ENCODE results near the gene ARHGAP24. TPM values are rescaled to one million over a fixed set of nuclear protein-coding genes. Genes with fewer than 3 reads are reported as not detected.

ARHGAP24 gene
- total and polyA plus RNA-seq, 4 donors: 1.8 to 15.2 (median 3.3) TPM

- H3K27me3 ChIP-seq (ENCODE audit: control insufficient read depth in 4 of 4, insufficient read depth in 4 of 4, low read length in 3 of 4): peaks cover 0 to 2% (median 0%) of the 10 kb centered on the region in 4 donors
- DNase-seq (ENCODE audit: low spot score): no peak
- H3K36me3 ChIP-seq (ENCODE audit: control insufficient read depth in 4 of 4, insufficient read depth in 3 of 4, low read depth in 1 of 4, low read length in 3 of 4): no peaks in the 10 kb centered on the region
- TF ChIP-seq TAF1 (conservative IDR thresholded peaks at IDR 0.05) (no peak), RAD21 (IDR thresholded peaks at IDR 0.05) (no peak), FOXA2 (IDR thresholded peaks at IDR 0.05) (no peak), NR2F2 (IDR thresholded peaks at IDR 0.05) (no peak), EGR1 (IDR thresholded peaks at IDR 0.05; ENCODE audit: low read depth in 2 of 2) (no peak), HNF4A (conservative IDR thresholded peaks at IDR 0.05) (no peak), GABPA (IDR thresholded peaks at IDR 0.05 in 1 of 2, conservative IDR thresholded peaks at IDR 0.05 in 1 of 2) (no peak), YY1 (IDR thresholded peaks at IDR 0.05) (no peak)
- no peaks in the 10 kb centered on the region for H3K9me3 ChIP-seq (ENCODE audit: control insufficient read depth in 4 of 4, low read length in 3 of 4)
- no peaks in the 10 kb centered on the region for H3K4me1 ChIP-seq (ENCODE audit: control insufficient read depth in 4 of 4, insufficient read depth in 4 of 4, low read length in 3 of 4)
- H3K27ac ChIP-seq (ENCODE audit: low read depth in 1 of 2, low read length in 2 of 2): no peak overlapping the region
- 66% methylated on average over 2 of the region's 2 CpGs for WGBS
- H3K9ac ChIP-seq (ENCODE audit: low read depth in 1 of 2, low read length in 2 of 2): no peak overlapping the region
- no peak overlapping the region for H3K4me3 ChIP-seq (ENCODE audit: low read depth in 1 of 3, low read length in 3 of 3)
These were observed 333.2 kb downstream of the ARHGAP24 start for GRCh38 chr4:85808104-85808503.

- DNase-seq (ENCODE audit: low spot score): no peak
- TF ChIP-seq YY1 (IDR thresholded peaks at IDR 0.05): no peak
- no peak for TF ChIP-seq TAF1 (conservative IDR thresholded peaks at IDR 0.05)
- TF ChIP-seq GABPA (IDR thresholded peaks at IDR 0.05 in 1 of 2, conservative IDR thresholded peaks at IDR 0.05 in 1 of 2): no peak
- TF ChIP-seq FOXA1 (IDR thresholded peaks at IDR 0.05): no peak
- TF ChIP-seq MAX (IDR thresholded peaks at IDR 0.05): no peak
- no peak for TF ChIP-seq NR2F2 (IDR thresholded peaks at IDR 0.05)
- TF ChIP-seq RXRA (IDR thresholded peaks at IDR 0.05): no peak
- TF ChIP-seq HNF4G (IDR thresholded peaks at IDR 0.05): no peak
- TF ChIP-seq EGR1 (IDR thresholded peaks at IDR 0.05; ENCODE audit: low read depth in 2 of 2): no peak
- no peak for TF ChIP-seq JUND (IDR thresholded peaks at IDR 0.05)
- no peak for TF ChIP-seq ZBTB33 (IDR thresholded peaks at IDR 0.05)
- no peaks in the 10 kb centered on the region for H3K9me3 ChIP-seq (ENCODE audit: control insufficient read depth in 4 of 4, low read length in 3 of 4)
These were observed 333.9 kb downstream of the ARHGAP24 start for GRCh38 chr4:85808864-85809263.

GRCh38 chr4:85812776-85813175 lies 337.8 kb downstream of the ARHGAP24 start:
- no peaks in the 10 kb centered on the region for H3K4me1 ChIP-seq (ENCODE audit: control insufficient read depth in 4 of 4, insufficient read depth in 4 of 4, low read length in 3 of 4)
- H3K36me3 ChIP-seq (ENCODE audit: control insufficient read depth in 4 of 4, insufficient read depth in 3 of 4, low read depth in 1 of 4, low read length in 3 of 4): no peaks in the 10 kb centered on the region
- H3K9ac ChIP-seq (ENCODE audit: low read depth in 1 of 2, low read length in 2 of 2): no peak overlapping the region
- H3K27me3 ChIP-seq (ENCODE audit: control insufficient read depth in 4 of 4, insufficient read depth in 4 of 4, low read length in 3 of 4): peaks cover 0 to 2% (median 0%) of the 10 kb centered on the region in 4 donors
- 90% methylated on average over 4 of the region's 4 CpGs for WGBS
- no peak overlapping the region for H3K4me3 ChIP-seq (ENCODE audit: low read depth in 1 of 3, low read length in 3 of 3)
- DNase-seq (ENCODE audit: low spot score): no peak
- H3K9me3 ChIP-seq (ENCODE audit: control insufficient read depth in 4 of 4, low read length in 3 of 4): no peaks in the 10 kb centered on the region
- no peak overlapping the region for H3K27ac ChIP-seq (ENCODE audit: low read depth in 1 of 2, low read length in 2 of 2)
- TF ChIP-seq ZBTB33 (IDR thresholded peaks at IDR 0.05) (no peak), MAX (IDR thresholded peaks at IDR 0.05) (no peak), YY1 (IDR thresholded peaks at IDR 0.05) (no peak), REST (IDR thresholded peaks at IDR 0.05) (no peak), HNF4A (conservative IDR thresholded peaks at IDR 0.05) (no peak), FOXA2 (IDR thresholded peaks at IDR 0.05) (no peak), EGR1 (IDR thresholded peaks at IDR 0.05; ENCODE audit: low read depth in 2 of 2) (no peak), NR2F2 (IDR thresholded peaks at IDR 0.05) (no peak), JUND (IDR thresholded peaks at IDR 0.05) (no peak), RAD21 (IDR thresholded peaks at IDR 0.05) (no peak), HNF4G (IDR thresholded peaks at IDR 0.05) (no peak), ATF3 (IDR thresholded peaks at IDR 0.05) (no peak), RXRA (IDR thresholded peaks at IDR 0.05) (no peak), TAF1 (conservative IDR thresholded peaks at IDR 0.05) (no peak), FOXA1 (IDR thresholded peaks at IDR 0.05) (no peak)

More at GRCh38 chr4:85808864-85809263, 333.9 kb downstream of the ARHGAP24 start:
- Histone ChIP-seq H3K27ac (ENCODE audit: low read depth in 1 of 2, low read length in 2 of 2) (no peak overlapping the region), H3K9ac (ENCODE audit: low read depth in 1 of 2, low read length in 2 of 2) (no peak overlapping the region), H3K4me1 (ENCODE audit: control insufficient read depth in 4 of 4, insufficient read depth in 4 of 4, low read length in 3 of 4) (no peaks in the 10 kb centered on the region), H3K36me3 (ENCODE audit: control insufficient read depth in 4 of 4, insufficient read depth in 3 of 4, low read depth in 1 of 4, low read length in 3 of 4) (no peaks in the 10 kb centered on the region), H3K4me3 (ENCODE audit: low read depth in 1 of 3, low read length in 3 of 3) (no peak overlapping the region), H3K27me3 (ENCODE audit: control insufficient read depth in 4 of 4, insufficient read depth in 4 of 4, low read length in 3 of 4) (peaks cover 0 to 2% (median 0%) of the 10 kb centered on the region in 4 donors)

Measured in liver (tissue), 9 donors.